Omental fat pad (tissue), 4 donors: ENCODE data around the gene CDK5RAP2. TPM values are rescaled to one million over a fixed set of nuclear protein-coding genes. Genes with fewer than 3 reads are reported as not detected.

Source experiments
- ATAC-seq: fragments of 150-250 bp; one replicate; pipeline ENCODE4 v1.9.1; 2016; ENCODE audit warnings: mild to moderate bottlenecking, moderate library complexity; ENCODE audit not compliant: low FRiP score
- DNase-seq: peaks from one replicate; pipeline ENCODE4 v3.0.0-alpha.2; 2019; ENCODE audit warnings: low spot score
- CTCF ChIP-seq, 3 donors: fragments of 450-650 bp; IDR thresholded peaks; one replicate each; pipeline ENCODE4 v1.5.1; 2016 to 2017; ENCODE audit warnings: antibody characterized with exemption in 3 of 3, mild to moderate bottlenecking in 3 of 3, moderate library complexity in 2 of 3
- total RNA-seq, 4 donors: library from RNA; depleted of rRNA; stranded (reverse); fragments of >200 nt; gene quantifications; one replicate each; pipeline ENCODE4 v1.1.0, GENCODE V29; 2016

The CDK5RAP2 gene
- total RNA-seq, 4 donors from 2014 or later: 32.8 to 47.6 (median 39.4) TPM

- no peak for DNase-seq
- no peak for TF ChIP-seq CTCF (IDR thresholded peaks at IDR 0.05)
- no peak for ATAC-seq
These were observed 29.7 kb upstream of the CDK5RAP2 start for GRCh38 chr9:120609636-120610035.

GRCh38 chr9:120608421-120608820 is 28.5 kb upstream of the CDK5RAP2 start:
- DNase-seq (no peak), ATAC-seq (no peak)
- TF ChIP-seq CTCF (IDR thresholded peaks at IDR 0.05): no peak

GRCh38 chr9:120603591-120603990 is 23.6 kb upstream of the CDK5RAP2 start:
- no peak for TF ChIP-seq CTCF (IDR thresholded peaks at IDR 0.05)
- ATAC-seq (no peak), DNase-seq (no peak)

- DNase-seq (no peak), ATAC-seq (no peak)
- no peak for TF ChIP-seq CTCF (IDR thresholded peaks at IDR 0.05)
These were observed 23.0 kb upstream of the CDK5RAP2 start for GRCh38 chr9:120603010-120603409.

GRCh38 chr9:120593955-120594277 is 13.9 kb upstream of the CDK5RAP2 start:
- TF ChIP-seq CTCF (IDR thresholded peaks at IDR 0.05): no peak
- DNase-seq (no peak), ATAC-seq (no peak)

GRCh38 chr9:120593250-120593954 is 13.4 kb upstream of the CDK5RAP2 start:
- TF ChIP-seq CTCF (IDR thresholded peaks at IDR 0.05): no peak
- DNase-seq: no peak
- no peak for ATAC-seq

- no peak for ATAC-seq
- DNase-seq: no peak
- TF ChIP-seq CTCF (IDR thresholded peaks at IDR 0.05): no peak
These were observed 12.2 kb upstream of the CDK5RAP2 start for GRCh38 chr9:120592210-120592609.
